A549 treated with RU486 at 1 μM for 4 hours (cell line): ENCODE data around the gene OR2J3. TPM values are rescaled to one million over a fixed set of nuclear protein-coding genes. Genes with fewer than 3 reads are reported as not detected.

Experiments
- total RNA-seq: library from RNA; stranded (reverse); fragments of 200-300 nt; extraction: Qiagen RNA extraction; gene quantifications from 5 replicates; pipeline ENCODE4 v1.2.3, GENCODE V29; 2022; ENCODE audit warnings: low read depth

Gene OR2J3
- total RNA-seq: not detected in 5 replicates

DNA sequence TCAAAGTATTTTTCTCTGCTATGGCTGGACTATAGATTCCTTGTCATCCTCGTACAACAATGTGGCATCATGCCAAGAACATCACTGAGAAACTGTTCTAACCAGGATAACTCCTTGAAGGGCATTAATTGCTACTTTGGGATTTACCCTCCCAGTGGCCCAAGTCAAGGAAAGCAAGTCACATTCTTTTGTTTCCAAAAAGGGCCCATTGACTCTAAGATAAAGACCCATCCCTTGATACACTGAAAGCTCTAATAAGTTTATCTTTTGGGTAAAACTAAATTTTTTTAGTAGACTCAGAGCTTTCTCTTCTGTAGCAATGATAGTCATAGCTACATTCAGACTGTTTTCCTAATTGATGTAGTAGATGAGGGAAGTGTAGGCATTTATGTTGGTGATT is at the start of gene OR2J3:
OR2J3 (plus strand) TSS at position 301 of the 400 bp plus-strand sequence. CDS start 3,833 bp downstream, outside the sequence.

DNA sequence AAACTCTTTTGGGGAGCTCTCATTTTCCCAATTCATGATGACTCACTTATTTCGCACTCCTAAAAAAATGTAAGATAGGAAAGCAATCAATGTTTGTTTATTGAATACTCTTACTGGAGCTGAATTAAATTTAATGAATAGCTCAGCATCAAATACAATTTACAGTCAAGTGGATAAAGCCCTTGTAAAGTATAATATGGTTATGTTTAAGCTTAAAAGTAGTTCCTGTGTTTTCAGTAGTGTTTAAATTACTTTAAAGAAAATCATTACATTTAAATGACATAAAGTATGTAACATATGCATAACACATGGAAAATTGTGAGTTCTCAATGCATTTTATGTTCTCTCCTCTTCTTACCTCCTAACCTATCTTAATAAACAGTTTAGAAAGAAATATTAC is 20.6 kb upstream of the OR2J3 start, which contains the start of gene OR2B3:
OR2B3 (minus strand) TSS at position 101 of the 400 bp plus-strand sequence; CDS start at position 36, 65 bp downstream.

DNA sequence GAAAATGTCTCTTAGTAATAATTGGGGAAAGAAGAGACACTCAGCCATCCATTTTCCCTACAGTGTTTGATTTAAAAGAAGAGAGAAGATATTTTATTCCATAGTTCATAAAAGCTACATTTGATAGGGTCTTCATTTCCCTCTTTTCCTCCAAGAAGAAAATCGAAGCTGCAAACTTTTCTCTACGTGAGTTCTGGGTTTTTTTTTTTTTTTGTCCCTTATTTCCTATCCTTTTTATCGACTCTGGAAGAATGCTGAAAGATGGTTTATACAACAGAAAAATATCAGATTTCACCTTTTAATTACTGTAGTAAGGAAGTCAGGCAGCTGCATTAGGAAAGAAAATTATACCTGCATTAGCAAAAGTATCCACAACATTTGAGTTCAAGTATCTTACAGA is 8.7 kb upstream of the OR2J3 start, which contains the start of gene OR2J1:
OR2J1 (plus strand) TSS at position 301 of the 400 bp plus-strand sequence. CDS start 1,453 bp downstream, outside the sequence.

Other genes with a start within 250 kb of the OR2J3 start
- gene TRIM27, start 184.1 kb upstream of the OR2J3 start, total RNA-seq: 39.1 to 47.4 TPM (median 45.8 TPM) in 5 replicates
- 0.14 to 0.28 TPM (median 0.19 TPM) in 4 of 5 replicates, not detected in the other for gene ZNF311, start 102.7 kb upstream of the OR2J3 start, total RNA-seq
- gene OR2W1, start 62.9 kb upstream of the OR2J3 start, total RNA-seq: not detected in 5 replicates
- gene OR2B3, start 20.7 kb upstream of the OR2J3 start, total RNA-seq: not detected in 5 replicates
- not detected in 5 replicates for gene OR2J1, start 8.6 kb upstream of the OR2J3 start, total RNA-seq
- not detected in 5 replicates for gene OR2J2, start 62.8 kb downstream of the OR2J3 start, total RNA-seq
- gene OR14J1, start 193.6 kb downstream of the OR2J3 start, total RNA-seq: not detected in 5 replicates